Measurements from ENCODE around the gene YBEY.
A peak's percentile ranks its signal among the peaks of the same experiment; 100 is the strongest.

The YBEY gene

DNA sequence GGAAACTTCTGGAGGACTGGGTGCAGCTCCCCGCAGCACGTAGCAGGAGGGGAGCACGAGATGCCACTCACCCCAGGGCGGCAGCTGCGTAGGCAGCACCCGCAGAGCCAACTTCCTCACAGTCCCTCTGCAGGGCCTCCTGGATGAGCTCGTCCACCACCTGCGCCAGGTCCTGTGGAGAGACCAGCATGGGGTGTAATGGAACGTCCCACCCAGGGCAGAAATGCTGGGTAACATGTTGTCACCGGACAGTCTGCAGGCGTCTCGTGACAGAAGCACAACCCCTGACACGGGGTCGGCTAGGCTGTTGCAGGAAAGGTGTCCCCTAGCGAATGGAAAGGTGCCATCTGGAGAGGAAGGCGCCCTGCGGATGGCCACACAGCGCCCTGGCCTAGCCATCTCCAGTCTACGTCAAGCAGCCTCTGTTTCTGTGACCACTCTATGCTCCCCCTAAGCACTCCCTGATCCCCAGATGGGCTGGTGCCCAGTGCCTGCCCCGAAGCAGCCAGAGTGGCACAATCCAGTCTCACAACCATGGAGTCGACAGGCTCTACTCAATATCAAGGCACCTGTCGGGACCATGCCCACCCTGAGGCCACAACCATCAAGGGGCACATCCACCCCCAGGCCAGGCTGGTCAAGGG lies 22.0 kb upstream of the YBEY start:
- DNase-seq (ENCODE audit: low spot score), result no peak

DNA sequence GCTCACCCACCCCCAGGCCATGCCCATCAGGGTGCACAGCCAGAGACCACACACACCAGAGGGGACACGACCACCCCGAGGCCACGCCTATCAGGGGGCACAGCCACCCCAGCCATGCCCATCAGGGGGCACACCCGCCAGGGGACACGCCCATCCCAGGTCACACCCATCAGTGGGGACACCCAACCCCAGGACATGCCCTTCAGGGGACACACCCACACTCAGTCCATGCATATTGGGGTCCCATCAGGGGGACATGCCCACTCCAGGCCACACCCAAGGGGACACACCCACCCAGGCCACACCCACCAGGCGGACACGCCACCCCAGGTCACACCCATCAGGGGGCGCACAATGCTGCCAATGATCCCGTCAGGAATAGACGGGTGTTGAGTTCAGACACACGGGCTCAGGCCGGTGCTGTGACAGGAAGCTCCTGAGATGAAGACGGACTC lies 21.4 kb upstream of the YBEY start:
- DNase-seq (ENCODE audit: low spot score), result no peak

DNA sequence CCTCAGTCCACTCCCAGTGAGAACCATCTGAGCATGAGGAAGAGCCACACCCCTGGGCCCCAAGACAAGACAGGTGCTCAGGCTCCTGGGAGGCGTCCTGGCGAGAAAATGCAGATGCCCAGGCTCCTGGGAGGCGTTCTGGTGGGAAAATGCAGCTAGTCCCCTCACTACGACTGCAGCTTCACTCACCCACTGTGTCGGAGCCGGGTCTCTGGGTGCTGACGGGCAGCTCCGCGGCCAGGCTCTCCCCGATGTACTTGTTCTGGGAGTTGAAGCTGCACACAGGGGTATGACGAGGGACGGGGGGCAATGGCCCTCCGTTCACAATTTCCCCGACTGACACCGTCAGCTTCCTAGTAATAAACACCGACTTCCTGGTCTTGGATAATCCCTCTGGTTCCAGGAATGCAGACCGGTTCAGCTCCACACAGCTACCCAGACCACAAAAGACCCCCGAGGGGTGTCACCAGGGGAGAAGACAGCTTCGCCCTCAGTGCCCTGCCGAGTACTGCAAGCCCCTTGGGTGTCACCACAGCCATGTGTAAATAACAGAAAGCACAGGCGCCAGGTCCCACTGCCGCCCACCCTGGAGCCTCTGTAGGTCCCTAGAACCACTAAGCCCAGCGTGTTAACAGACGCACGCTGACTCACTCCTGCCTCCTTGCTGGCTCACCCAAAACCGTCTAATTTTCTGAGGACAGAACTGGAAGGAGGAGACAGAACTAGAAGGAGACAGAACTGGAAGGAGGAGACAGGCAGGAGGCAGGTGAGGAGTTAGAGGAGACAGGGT lies 20.2 kb upstream of the YBEY start:
- DNase-seq (ENCODE audit: low spot score), result no peak

DNA sequence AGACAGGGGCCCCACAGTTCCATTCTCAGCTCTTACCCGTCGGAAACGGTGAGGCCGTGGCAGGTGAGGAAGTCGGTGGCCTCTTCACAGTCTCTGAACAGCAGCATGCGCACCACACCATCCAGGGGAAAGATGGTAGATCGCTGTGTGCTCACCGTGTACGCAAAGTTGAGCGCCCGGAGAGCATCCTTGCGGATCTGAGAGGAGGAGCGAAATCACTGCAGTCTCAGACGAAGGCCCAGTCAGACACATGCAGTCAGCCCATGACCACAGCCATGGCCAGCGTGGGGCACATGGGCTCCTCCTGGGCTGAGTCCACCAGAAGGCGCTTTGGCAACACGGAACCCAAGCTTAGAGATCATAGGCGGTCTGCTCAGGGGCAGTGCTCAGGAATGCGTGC lies 19.2 kb upstream of the YBEY start:
- DNase-seq (ENCODE audit: low spot score), result no peak

DNA sequence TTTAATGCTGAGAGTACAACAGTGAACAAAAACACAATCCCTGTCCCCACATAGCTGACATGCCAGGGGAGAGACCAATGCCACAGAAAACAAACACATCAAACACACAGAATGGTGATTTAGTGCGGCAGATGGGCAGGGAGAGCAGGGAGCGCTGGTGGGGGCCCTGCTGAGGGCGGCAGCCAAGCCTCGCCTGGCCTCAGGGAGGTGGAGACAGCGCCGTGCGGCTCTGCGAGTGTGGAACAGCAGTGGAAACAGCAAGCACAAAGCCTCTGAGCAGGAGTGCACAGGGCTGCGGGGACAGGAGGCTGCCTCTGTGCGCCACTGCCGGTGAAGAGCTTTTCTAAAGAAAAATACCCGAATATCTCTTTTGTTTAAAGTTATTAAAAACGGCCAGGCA lies 17.8 kb upstream of the YBEY start:
- no peak for DNase-seq (ENCODE audit: low spot score)

DNA sequence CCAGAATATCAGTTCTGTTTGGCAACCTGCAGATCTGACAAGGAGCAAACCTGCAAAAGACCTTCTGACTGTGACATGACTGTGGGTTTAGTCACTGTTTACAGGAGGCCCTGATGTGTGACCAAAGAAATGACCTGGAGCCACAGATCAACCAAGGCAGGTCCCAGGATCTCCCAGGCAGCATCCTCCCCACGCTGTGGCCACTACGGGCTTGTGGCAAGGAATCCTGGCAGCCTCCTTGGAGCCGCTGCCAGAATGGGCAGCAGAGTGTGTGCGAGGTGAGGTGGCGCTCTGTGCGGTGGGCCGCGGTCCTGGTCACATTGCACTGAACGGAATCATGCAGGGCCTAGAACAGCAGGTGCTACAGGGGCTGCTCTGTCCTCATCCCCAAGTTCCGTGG lies 16.7 kb upstream of the YBEY start:
- DNase-seq (ENCODE audit: low spot score), result no peak

DNA sequence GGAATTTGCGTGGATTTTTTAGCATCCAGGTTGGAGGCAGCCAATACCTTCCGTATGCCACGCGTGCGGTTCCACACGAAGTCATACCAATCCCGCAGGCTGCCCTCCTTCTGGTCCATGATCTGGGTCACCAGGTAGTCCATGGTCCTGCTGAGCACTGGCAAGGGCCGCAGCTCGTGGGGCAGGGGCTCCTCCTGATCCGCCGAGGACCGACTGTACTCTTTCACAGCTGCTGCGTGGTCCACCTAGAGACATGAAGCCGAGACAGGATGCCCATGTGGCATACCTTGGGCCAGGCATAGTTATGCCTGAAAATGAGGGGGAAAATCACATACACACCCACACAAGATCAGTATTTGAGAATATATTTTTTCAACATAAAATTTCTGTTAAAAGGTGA lies 12.8 kb upstream of the YBEY start:
- DNase-seq (ENCODE audit: low spot score), result no peak

DNA sequence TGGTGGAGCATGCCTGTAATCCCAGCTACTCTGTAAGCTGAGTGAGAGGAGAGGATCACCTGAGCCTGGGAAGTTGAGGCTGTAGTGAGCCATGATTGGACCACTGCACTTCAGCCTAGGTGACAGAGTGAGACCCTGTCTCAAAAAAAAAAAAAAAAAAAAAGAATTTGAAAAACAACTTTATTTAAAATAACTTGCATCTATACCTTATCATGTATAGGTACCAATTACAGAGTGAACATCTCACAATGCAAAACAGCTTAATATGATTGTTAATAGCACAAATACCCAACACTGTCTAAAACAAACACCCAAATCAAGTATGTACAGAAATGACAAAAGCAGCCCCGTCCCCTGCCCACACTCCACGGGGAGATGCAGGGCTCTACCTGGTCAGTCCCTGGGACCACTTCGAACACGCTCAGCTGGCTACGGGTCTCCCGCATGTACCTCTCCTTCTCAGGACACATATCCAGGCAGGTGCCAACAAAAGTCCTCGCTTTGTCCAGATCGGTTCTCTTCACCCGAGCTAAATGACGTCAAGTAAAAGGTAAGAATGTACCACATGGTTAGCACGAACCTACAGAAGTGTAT lies 11.2 kb upstream of the YBEY start:
- DNase-seq (ENCODE audit: low spot score), result no peak

DNA sequence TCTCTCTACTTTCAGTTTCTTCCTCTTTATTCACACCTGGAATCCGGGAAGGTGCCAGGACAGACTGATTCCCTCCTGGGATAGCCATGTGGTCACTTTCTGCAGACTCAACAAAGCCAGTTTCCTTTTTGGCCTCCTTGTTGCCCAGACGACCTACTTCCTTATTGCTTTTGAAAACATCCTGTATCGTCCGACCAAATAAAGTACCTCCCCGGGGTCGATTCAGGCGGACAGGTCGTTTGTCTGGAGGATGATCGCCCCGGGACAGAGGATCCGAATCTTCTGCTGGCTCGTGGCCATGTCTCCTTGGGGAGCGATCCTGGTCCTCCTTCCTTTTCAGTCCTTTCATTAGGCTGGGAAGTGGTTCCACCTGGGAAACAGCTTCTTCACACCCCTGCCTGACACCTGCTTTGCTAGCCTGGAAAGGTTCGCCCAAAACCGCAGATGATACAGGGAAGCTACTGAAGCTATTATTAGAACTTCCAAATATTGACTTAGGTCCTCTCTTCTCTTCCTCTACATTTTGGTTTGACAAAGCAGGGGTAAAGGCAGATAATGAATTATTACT lies 2.0 kb upstream of the YBEY start:
- no peak for DNase-seq (ENCODE audit: low spot score)

DNA sequence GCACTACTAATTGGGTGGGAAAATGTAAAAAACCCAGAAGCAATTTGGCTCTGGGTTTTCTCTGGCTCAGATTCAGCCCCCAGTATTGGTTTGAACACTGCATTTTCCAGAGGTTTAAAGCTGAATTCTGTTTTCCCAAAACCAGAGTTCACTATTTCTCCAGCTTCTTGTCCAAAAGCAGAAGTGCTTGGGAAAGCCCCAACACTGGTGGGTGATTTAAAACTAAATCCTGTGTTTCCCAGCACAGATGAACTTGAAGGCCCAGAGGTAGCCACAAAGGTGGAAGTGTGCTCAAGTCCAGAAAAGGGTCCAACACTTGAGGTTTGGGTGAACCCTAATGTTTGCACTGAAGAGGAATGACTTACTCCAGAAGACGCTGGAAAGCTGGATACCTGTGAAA lies 1.4 kb upstream of the YBEY start:
- no peak for DNase-seq (ENCODE audit: low spot score)

DNA sequence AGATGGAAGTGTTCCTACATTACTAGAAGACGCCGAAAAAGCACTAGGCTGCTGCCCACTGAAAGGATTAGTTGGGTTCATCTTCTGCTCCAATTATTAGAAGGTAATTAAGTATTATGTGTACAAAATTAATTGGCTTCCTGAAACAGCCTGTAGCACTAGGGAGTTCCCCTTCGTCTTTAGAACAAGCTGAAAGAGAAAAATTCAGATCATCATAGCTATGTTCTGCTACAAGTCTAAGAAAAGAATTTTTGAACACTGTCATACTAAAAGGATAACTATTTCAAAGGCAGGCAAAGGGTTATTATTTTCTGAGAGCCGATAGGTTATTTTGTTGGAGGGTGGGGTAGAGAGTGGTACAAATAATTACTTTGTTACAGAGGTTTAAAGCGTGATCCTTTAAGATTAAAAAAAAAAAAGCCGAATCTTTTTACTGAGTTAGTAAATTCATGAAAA lies 908 bp upstream of the YBEY start, which contains the start of gene MCM3AP:
Gene MCM3AP, minus strand, starts transcription at position 406 of the 456 bp plus-strand sequence. Its CDS starts 325 bp downstream, at position 81.
- no peak for DNase-seq (ENCODE audit: low spot score)

DNA sequence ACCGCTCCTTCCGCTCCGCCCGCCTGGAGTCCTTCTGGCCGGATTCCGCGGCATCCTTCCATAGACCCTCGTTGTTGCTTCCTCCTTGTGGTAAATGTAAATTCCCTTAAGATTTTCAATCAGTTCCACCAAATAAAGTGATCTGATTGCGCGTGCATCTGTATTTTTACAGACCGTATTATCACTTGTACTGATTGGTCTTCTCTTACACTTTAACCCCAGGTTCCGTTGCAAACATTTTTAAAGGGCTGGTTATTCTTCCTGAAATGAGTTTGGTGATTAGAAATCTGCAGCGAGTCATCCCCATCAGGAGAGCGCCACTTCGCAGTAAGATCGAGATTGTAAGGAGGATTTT lies 483 bp downstream of the YBEY start:
- no peak for DNase-seq (ENCODE audit: low spot score)

DNA sequence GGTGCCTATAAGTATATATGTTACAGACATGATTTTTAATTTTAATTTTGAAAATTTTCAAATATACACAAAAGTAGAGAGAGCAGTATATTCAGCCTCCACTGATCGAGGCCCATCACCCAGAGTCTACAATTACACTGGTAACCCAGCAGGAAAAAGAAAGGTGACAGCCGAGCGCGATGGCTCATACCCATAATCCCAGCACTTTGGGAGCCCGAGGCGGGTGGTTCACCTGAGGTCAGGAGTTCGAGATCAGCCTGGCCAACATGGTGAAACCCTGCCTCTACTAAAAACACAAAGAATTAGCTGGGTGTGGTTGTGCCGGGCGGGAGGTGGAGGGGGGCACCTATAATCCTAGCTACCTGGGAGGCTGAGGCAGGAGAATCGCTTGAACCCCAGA lies 1.4 kb downstream of the YBEY start:
- DNase-seq (ENCODE audit: low spot score), result no peak

DNA sequence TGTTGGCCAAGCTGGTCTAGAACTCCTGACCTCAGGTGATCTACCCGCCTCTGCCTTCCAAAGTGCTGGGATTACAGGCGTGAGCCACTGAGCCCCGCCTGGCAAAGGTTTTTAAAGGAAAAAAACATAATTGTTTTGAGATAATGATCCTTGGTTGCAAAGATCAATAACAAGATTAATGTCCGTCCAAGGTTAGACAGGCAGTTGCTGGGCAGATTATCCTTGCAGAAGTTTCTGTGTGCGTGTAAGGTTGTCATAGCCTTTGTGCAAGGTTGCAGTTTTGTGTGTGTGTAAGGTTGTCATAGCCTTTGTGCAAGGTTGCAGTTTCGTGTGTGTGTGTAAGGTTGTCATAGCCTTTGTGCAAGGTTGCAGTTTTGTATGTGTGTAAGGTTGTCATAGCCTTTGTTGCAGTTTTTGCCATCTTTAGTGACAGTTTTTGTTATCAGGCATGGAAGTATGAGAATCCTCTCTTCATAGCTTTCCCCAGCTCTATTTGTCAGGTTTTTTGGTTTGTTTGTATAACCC lies 3.6 kb downstream of the YBEY start:
- DNase-seq (ENCODE audit: low spot score), result peak; percentile 22

DNA sequence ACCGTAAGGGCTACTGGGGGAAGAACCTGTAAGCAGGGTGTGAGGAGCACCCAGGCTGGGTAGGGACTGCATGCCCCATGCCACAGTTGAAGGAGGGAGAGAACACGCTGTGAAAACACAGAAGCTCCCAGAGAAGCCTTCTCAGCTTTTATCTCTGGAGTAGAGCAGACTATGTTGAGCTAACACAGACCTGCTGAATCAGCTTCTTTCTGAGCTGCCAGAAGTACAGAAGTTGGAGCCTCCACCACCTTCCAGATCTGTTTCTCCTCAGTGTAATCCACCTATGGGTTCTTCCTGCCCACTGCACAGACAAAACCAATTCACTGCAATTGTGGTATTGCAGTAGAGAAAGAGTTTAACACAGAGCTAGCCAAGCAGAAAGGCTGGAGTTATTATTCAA lies 5.4 kb downstream of the YBEY start:
- no peak for DNase-seq (ENCODE audit: low spot score)

DNA sequence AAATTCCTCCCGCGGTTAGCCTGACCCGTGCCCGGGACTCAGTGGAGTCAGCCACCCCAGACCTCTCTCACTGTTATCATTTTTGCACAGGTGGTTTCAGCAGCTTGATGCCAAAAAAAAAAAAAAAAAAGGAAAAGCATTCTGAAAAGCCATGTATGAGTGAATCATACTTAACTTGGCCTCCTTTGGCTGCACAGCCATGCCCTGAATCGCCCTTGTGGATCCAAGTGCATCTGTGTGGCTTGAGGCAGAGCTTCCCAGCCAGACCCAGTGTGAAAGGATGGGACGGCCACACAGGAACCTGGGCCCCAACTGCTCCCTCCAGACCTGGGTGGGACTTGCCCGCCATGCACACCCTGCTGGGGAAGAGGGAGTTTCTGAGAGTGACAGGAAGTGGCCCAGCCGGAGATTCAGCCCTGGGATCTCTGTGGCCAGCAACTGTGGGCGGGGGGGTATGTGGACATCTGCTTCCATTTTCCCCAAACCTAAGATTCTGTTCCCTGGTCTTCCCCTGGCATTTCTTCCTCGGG lies 8.6 kb downstream of the YBEY start:
- no peak for DNase-seq (ENCODE audit: low spot score)

DNA sequence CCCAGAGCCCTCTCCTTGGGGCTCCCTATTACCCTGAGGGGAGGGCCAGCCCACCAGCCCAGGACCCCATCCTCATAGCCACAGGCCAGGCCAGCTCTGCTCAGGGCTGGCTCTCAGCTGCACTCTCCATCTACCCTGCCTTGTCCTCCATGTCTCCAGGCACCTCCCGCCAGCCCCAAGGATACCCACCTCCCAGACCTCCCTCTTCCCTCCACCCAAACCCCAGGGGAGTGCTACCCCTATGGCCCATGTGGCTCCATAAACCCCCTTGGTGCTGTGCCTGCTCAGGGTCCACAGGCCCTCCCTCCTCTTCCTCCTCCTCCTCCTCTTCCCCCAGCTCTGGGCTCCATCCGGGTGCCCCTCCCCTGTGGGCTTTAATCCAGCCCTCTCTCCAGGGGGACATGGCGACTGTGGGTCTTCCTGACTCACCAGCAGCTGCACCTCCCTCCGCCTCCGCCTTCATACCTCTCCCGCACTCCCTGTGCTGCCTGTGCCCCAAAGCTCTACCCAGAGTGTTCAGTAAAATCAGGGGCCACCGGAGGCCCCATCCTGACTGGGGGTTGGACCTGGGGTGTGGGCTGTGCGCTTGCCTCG lies 9.1 kb downstream of the YBEY start:
- DNase-seq (ENCODE audit: low spot score), result no peak

DNA sequence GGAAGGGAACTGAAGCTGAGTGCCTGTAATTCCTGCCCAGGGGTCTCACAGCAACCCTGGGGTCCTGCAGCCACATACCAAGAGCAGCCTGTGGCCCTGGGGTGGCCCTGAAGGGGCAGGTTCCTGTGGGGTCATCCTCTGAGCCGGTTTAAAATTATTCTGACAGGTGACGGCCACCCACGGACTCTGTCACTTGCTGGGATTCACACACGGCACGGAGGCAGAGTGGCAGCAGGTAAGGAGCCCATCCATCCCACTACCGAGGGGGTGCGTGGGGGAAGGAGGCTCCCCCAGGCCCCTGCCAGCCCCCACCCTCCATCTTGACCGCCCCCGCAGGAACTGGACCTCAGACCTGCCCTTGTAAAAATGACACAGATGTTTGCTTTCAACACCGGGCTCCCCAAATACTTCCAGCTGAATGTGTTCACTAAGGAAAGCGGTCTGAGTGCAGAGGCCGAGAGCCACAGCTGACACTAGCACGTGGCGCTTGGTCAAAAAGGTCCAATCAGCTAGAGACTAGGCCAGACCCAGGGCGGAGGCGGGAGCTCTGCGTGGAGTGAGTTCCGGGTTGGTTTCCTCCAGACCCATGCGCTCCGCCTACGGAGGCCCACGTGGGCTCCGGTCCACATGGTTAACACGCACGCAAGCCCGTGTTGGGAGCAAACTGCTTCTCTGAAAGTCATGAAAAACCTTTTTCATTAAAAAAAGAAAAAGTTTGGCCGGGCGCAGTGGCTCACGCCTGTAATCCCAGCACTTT lies 10.0 kb downstream of the YBEY start:
- DNase-seq (ENCODE audit: low spot score), result no peak

DNA sequence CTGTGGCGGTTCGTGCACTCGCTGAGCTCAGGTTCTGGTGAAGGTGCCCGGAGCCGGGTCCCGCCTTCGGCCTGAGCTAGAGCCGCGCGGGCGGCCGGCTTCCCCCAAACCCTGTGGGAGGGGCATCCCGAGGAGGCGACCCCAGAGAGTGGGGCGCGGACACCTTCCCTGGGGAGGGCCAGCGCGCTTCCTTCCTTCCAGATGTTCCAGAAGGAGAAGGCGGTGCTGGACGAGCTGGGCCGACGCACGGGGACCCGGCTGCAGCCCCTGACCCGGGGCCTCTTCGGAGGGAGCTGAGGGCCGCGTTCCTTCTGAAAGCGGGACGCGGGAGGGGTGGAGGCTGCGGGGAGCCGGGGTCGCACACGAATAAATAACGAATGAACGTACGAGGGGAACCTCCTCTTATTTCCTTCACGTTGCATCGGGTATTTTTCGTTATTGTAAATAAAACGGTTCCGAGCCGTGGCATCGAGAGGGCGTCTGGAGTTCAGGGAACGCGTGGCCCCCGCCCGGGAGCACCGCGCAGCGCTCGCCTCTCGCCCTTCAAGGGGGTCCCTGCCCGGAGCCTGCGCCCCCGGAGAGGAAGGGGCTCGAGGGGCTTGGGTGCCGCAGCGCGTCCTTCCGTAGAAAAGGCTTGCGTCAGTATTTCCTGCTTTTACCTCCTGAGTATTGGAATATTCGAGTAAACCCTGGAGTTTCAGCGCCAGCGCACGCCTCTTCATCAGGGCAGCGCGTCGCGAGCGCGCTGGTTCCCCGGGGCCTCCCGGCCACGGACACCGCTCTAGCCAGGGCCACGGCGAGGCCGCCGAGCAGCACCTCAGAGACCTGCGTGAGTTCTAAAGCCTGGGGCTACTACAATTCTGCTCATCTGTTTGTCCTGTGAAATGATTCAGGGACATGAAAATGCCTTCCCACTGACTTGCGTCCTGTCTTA lies 11.5 kb downstream of the YBEY start:
- DNase-seq (ENCODE audit: low spot score), result no peak

DNA sequence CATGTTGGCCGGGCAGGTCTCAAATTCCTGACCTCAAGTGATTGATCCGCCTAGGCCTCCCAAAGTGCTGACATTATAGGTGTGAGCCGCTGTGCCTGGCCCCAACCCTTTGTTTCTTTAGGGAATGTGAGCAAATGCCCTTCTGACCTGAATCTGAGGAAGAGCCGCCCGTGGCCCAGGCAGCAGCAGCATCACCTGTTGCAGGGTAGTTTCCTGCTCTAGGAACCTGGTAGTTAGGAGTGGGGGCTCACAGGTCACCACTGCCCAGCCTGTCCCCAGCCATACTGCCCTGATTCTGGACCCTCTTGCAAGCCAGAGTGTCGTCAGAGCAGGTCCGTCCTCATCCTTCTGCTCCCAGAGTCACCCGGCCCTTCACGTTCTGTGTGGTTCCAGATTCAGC lies 13.0 kb downstream of the YBEY start:
- no peak for DNase-seq (ENCODE audit: low spot score)
